ENCODE data around the gene PDYN.
"Not testable (repeated sequence)": the region's sequence is repeated elsewhere in the genome, so short reads cannot be mapped to it uniquely, and the experiment has no call there.

The PDYN gene

DNA sequence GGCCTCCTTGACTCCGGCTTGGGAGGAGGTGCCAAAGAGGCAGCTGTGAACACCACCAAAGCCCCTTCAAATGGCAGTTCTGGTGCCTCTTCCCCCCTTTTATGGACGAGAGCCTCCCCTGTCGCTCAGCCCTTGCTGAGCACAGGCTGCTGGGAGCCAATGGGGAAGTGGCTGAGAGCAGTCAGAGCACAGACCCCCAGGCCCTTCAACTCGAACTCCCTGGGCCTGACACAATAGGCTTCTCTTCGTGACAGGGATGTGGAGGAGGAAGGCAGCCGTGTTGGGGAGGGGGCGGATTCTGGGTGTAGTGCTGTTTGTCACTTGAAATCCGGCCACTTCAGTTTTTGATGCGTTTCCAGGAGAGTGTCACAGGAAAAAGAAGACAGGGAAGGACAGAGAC, at the start of gene PDYN:
Gene PDYN, minus strand, starts transcription at position 73 of the 400 bp plus-strand sequence. CDS start 10,974 bp downstream, outside the sequence.
- TF ChIP-seq, protein P1, sequence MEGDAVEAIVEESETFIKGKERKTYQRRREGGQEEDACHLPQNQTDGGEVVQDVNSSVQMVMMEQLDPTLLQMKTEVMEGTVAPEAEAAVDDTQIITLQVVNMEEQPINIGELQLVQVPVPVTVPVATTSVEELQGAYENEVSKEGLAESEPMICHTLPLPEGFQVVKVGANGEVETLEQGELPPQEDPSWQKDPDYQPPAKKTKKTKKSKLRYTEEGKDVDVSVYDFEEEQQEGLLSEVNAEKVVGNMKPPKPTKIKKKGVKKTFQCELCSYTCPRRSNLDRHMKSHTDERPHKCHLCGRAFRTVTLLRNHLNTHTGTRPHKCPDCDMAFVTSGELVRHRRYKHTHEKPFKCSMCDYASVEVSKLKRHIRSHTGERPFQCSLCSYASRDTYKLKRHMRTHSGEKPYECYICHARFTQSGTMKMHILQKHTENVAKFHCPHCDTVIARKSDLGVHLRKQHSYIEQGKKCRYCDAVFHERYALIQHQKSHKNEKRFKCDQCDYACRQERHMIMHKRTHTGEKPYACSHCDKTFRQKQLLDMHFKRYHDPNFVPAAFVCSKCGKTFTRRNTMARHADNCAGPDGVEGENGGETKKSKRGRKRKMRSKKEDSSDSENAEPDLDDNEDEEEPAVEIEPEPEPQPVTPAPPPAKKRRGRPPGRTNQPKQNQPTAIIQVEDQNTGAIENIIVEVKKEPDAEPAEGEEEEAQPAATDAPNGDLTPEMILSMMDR (IDR thresholded peaks at IDR 0.05) = no peak
- TF ChIP-seq ZFX (IDR thresholded peaks at IDR 0.05; ENCODE audit: borderline replicate concordance) = no peak
- no peak within 1 kb of the TSS for H3K27ac ChIP-seq

GRCh38 chr20:2042400-2042799, 48.5 kb upstream of the PDYN start:
- TF ChIP-seq, protein P1 (IDR thresholded peaks at IDR 0.05) = no peak
- no peak for TF ChIP-seq ZFX (IDR thresholded peaks at IDR 0.05; ENCODE audit: borderline replicate concordance)
- no peak overlapping the region for H3K27ac ChIP-seq

DNA sequence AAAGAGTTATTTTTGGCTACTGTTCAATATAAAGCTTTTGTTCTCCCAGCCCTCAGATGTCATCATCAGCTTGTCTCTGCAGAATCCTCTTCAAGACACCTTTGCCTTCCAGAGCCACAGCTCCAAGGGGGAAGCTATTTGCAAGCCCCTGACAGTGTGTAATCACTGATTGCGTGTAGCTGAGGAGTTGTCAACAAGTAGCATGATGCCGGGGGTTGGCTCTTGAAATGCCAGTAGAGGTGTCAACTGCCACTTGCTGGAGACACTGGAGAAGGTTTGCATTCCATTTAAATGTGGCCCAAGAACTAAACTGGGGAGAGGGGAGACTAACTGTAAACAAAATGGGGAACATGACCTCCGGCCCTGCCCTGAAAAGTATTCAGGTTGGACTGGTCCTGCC, 44.3 kb upstream of the PDYN start:
- TF ChIP-seq, protein P1 (IDR thresholded peaks at IDR 0.05) = no peak
- no peak for TF ChIP-seq ZFX (IDR thresholded peaks at IDR 0.05; ENCODE audit: borderline replicate concordance)
- no peak overlapping the region for H3K27ac ChIP-seq

- TF ChIP-seq, protein P1 (IDR thresholded peaks at IDR 0.05) = no peak
- TF ChIP-seq ZFX (IDR thresholded peaks at IDR 0.05; ENCODE audit: borderline replicate concordance) = no peak
Observed at GRCh38 chr20:2037296-2037914, 43.5 kb upstream of the PDYN start.

GRCh38 chr20:2036357-2036756, 42.5 kb upstream of the PDYN start:
- H3K27ac ChIP-seq = not testable (repeated sequence)

More at GRCh38 chr20:2037296-2037914, 43.5 kb upstream of the PDYN start:
- H3K27ac ChIP-seq = no peak overlapping the region

GRCh38 chr20:2032168-2032567, 38.3 kb upstream of the PDYN start:
- H3K27ac ChIP-seq = no peak overlapping the region
- TF ChIP-seq ZFX (IDR thresholded peaks at IDR 0.05; ENCODE audit: borderline replicate concordance) = no peak
- TF ChIP-seq, protein P1 (IDR thresholded peaks at IDR 0.05) = no peak

DNA sequence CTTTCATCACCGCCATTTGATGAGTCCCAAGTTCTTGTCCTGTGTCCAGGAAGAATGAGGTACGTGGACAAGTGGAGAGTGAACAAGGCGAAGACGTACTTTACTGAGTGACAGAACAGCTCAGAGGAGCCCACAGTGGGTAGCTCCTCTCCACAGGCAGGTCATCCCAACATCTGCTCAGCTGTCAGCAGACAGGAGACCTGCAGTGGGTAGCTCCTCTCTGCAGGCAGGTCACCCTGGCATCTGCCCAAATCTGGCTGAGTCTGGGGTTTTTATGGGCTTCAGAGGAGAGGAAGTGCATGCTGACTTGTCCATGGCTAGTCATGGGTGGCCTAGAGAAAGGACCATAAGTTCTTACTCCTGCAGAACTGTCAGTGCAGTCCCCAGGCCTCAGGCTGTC, 32.7 kb upstream of the PDYN start:
- TF ChIP-seq, protein P1 (IDR thresholded peaks at IDR 0.05) = no peak
- TF ChIP-seq ZFX (IDR thresholded peaks at IDR 0.05; ENCODE audit: borderline replicate concordance) = no peak
- H3K27ac ChIP-seq = no peak overlapping the region

- TF ChIP-seq, protein P1 (IDR thresholded peaks at IDR 0.05) = no peak
- TF ChIP-seq ZFX (IDR thresholded peaks at IDR 0.05; ENCODE audit: borderline replicate concordance) = no peak
- no peak overlapping the region for H3K27ac ChIP-seq
Observed at GRCh38 chr20:2026004-2026403, 32.1 kb upstream of the PDYN start.
